Neural progenitor cell (in vitro differentiated cells): Measurements from ENCODE around the gene CCNL2. TPM values are rescaled to one million over a fixed set of nuclear protein-coding genes. Genes with fewer than 3 reads are reported as not detected.
A peak's percentile ranks its signal among the peaks of the same experiment; 100 is the strongest.

ENCODE experiments used
- DNase-seq: peaks from one replicate; pipeline ENCODE4 v3.0.0-alpha.2; 2016; ENCODE audit warnings: low spot score
- H2AFZ ChIP-seq: fragments of 200-600 bp; sonication (generic); replicated peaks from 2 replicates; pipeline ENCODE4 v1.6.1; 2016; ENCODE audit warnings: antibody characterized with exemption
- H3F3A ChIP-seq: fragments of 200-600 bp; sonication (generic); 2 replicates; pipeline ENCODE4 v1.6.1; 2016; ENCODE audit warnings: antibody characterized with exemption, low read depth
- H3K27ac ChIP-seq: fragments of 200-600 bp; sonication (generic); 2 replicates; pipeline ENCODE4 v1.5.1; 2016; ENCODE audit warnings: mild to moderate bottlenecking
- H3K27me3 ChIP-seq: fragments of 200-600 bp; sonication (generic); 2 replicates; pipeline ENCODE4 v1.6.1; 2016; ENCODE audit warnings: mild to moderate bottlenecking, moderate library complexity
- H3K36me3 ChIP-seq: fragments of 200-600 bp; sonication (generic); 2 replicates; pipeline ENCODE4 v1.5.1; 2016
- H3K4me1 ChIP-seq: fragments of 200-600 bp; sonication (generic); 2 replicates; pipeline ENCODE4 v1.6.1; 2016; ENCODE audit warnings: mixed run types
- H3K4me2 ChIP-seq: fragments of 200-600 bp; sonication (generic); 2 replicates; pipeline ENCODE4 v1.6.1; 2016
- H3K4me3 ChIP-seq: fragments of 200-600 bp; sonication (generic); 2 replicates; pipeline ENCODE4 v1.5.1; 2016
- H3K79me2 ChIP-seq: fragments of 200-600 bp; sonication (generic); 2 replicates; pipeline ENCODE4 v1.6.1; 2016; ENCODE audit warnings: low read depth
- H3K9ac ChIP-seq: fragments of 200-600 bp; sonication (generic); 2 replicates; pipeline ENCODE4 v1.6.1; 2016
- H3K9me3 ChIP-seq: fragments of 200-600 bp; sonication (generic); 2 replicates; pipeline ENCODE4 v1.5.1; 2016; ENCODE audit warnings: low read depth
- H4K20me1 ChIP-seq: fragments of 200-600 bp; sonication (generic); 2 replicates; pipeline ENCODE4 v1.6.1; 2016; ENCODE audit warnings: low read depth
- H3K27ac Mint-ChIP-seq: 3 replicates; pipeline ENCODE4 v1.8.0; 2021; ENCODE audit warnings: mixed read lengths
- H3K27me3 Mint-ChIP-seq: 2 replicates; pipeline ENCODE4 v1.8.0; 2022; ENCODE audit warnings: low read depth, mild to moderate bottlenecking, inconsistent platforms, moderate library complexity, mixed read lengths; ENCODE audit not compliant: insufficient read depth
- H3K36me3 Mint-ChIP-seq: 3 replicates; pipeline ENCODE4 v1.8.0; 2021; ENCODE audit warnings: mixed read lengths
- H3K4me1 Mint-ChIP-seq: 3 replicates; pipeline ENCODE4 v1.8.0; 2021; ENCODE audit warnings: mixed read lengths
- H3K4me3 Mint-ChIP-seq: 3 replicates; pipeline ENCODE4 v1.8.0; 2021; ENCODE audit warnings: mild to moderate bottlenecking, moderate library complexity, mixed read lengths
- H3K9me3 Mint-ChIP-seq: 3 replicates; pipeline ENCODE4 v1.8.0; 2020; ENCODE audit warnings: mixed read lengths
- EZH2 ChIP-seq: fragments of 200-600 bp; sonication (generic); IDR thresholded peaks from 2 replicates; pipeline ENCODE4 v1.6.1; 2017; ENCODE audit warnings: antibody characterized with exemption, mild to moderate bottlenecking, moderate library complexity
- EZH2phosphoT487 ChIP-seq: fragments of 200-600 bp; sonication (generic); IDR thresholded peaks from 2 replicates; pipeline ENCODE4 v1.6.1; 2017; ENCODE audit warnings: antibody characterized with exemption
- total RNA-seq: library from RNA; depleted of rRNA; stranded (reverse); fragments of >200 nt; gene quantifications from 2 replicates; pipeline ENCODE4 v1.2.3, GENCODE V29; 2015; ENCODE audit warnings: low replicate concordance
- TF ChIP-seq, protein P1 (sequence below): fragments of 200-600 bp; sonication (generic); IDR thresholded peaks from 2 replicates; pipeline ENCODE4 v1.5.1; 2017; ENCODE audit warnings: antibody characterized with exemption, mild to moderate bottlenecking

Gene CCNL2
- total RNA-seq, 1 donor from 2014 or later, result 143 TPM

DNA sequence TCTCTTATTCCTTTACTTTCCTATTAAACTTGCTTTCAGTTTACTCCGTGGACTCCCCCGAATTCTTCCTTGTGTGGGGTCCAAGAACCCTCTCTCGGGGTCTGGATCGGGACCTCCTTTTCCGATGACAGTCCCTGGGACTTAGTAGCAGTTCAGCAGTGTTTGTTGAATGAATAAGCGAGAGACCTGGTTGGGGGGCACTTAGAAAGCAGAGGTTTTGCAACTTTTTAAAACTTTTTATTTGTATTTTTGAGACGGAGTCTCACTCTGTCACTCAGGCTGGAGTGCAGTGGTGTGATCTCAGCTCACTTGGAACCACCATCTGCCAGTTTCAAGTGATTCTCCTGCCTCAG is 24.1 kb upstream of the CCNL2 start:
- H3K4me1 ChIP-seq, result peaks cover 31% of the 10 kb centered on the region
- H3K9ac ChIP-seq, result no peak overlapping the region
- no peaks in the 10 kb centered on the region for H3K9me3 Mint-ChIP-seq
- H3K27me3 Mint-ChIP-seq, result peaks cover 5% of the 10 kb centered on the region
- no peak overlapping the region for H2AFZ ChIP-seq
- H3K4me1 Mint-ChIP-seq, result peaks cover 36% of the 10 kb centered on the region
- H3F3A ChIP-seq, result peaks cover 35% of the 10 kb centered on the region
- TF ChIP-seq, protein P1, sequence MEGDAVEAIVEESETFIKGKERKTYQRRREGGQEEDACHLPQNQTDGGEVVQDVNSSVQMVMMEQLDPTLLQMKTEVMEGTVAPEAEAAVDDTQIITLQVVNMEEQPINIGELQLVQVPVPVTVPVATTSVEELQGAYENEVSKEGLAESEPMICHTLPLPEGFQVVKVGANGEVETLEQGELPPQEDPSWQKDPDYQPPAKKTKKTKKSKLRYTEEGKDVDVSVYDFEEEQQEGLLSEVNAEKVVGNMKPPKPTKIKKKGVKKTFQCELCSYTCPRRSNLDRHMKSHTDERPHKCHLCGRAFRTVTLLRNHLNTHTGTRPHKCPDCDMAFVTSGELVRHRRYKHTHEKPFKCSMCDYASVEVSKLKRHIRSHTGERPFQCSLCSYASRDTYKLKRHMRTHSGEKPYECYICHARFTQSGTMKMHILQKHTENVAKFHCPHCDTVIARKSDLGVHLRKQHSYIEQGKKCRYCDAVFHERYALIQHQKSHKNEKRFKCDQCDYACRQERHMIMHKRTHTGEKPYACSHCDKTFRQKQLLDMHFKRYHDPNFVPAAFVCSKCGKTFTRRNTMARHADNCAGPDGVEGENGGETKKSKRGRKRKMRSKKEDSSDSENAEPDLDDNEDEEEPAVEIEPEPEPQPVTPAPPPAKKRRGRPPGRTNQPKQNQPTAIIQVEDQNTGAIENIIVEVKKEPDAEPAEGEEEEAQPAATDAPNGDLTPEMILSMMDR, result no peak
- no peak for TF ChIP-seq EZH2phosphoT487
- TF ChIP-seq EZH2, result no peak
- no peaks in the 10 kb centered on the region for H3K27me3 ChIP-seq
- no peaks in the 10 kb centered on the region for H3K9me3 ChIP-seq
- no peak for DNase-seq
- no peak overlapping the region for H3K4me2 ChIP-seq
- H3K4me3 Mint-ChIP-seq, result no peak overlapping the region
- no peaks in the 10 kb centered on the region for H4K20me1 ChIP-seq
- H3K4me3 ChIP-seq, result no peak overlapping the region
- H3K79me2 ChIP-seq, result no peaks in the 10 kb centered on the region
- H3K27ac Mint-ChIP-seq, result no peak overlapping the region
- no peak overlapping the region for H3K27ac ChIP-seq
- no peaks in the 10 kb centered on the region for H3K36me3 ChIP-seq
- no peaks in the 10 kb centered on the region for H3K36me3 Mint-ChIP-seq

DNA sequence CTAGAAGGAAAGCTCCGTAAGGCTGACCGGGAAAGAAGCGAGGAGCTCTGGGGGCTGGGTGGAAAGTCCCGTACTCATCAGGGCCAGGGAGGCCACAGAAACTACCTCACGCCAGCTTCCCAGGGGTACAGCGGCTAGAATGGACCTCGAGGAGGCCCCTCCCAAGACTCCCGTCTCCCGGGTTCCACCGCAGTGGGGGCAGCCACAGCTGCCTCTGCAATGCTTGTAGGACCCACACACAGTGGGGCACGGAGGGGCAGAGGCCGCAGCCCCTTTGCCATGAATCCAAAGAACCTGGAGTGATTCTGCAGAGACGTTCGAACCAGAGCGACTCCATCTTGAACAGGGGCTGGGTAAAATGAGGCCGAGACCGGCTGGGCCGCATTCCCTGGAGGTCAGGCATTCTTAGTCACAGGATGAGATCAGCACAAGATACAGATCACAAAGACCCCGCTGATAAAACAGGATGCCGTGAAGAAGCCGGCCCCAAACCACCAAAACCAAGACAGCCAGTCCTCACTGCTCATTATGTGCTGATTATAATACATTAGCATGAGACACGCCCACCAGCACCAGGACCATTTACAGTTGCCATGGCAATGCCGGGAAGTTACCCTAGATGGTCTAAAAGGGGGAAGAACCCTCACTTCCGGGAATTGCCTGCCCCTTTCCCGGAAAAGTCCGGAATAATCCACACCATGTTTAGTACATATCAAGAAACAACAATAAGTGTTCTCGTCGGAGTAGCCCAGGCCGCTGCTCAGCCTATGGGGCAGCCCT is 23.5 kb upstream of the CCNL2 start:
- Mint-ChIP-seq H3K36me3 (no peaks in the 10 kb centered on the region), H3K4me3 (no peak overlapping the region), H3K9me3 (no peaks in the 10 kb centered on the region), H3K27ac (peak overlapping the region; percentile 57), H3K4me1 (peaks cover 42% of the 10 kb centered on the region), H3K27me3 (peaks cover 5% of the 10 kb centered on the region)
- no peak overlapping the region for H3K4me3 ChIP-seq
- TF ChIP-seq EZH2, result no peak
- TF ChIP-seq, protein P1, result no peak
- TF ChIP-seq EZH2phosphoT487, result no peak
- H2AFZ ChIP-seq, result no peak overlapping the region
- H3K9me3 ChIP-seq, result no peaks in the 10 kb centered on the region
- H4K20me1 ChIP-seq, result no peaks in the 10 kb centered on the region
- no peak overlapping the region for H3K27ac ChIP-seq
- peaks cover 36% of the 10 kb centered on the region for H3F3A ChIP-seq
- DNase-seq, result no peak
- H3K9ac ChIP-seq, result no peak overlapping the region
- H3K4me1 ChIP-seq, result peaks cover 31% of the 10 kb centered on the region
- no peaks in the 10 kb centered on the region for H3K36me3 ChIP-seq
- no peak overlapping the region for H3K4me2 ChIP-seq
- H3K27me3 ChIP-seq, result no peaks in the 10 kb centered on the region
- no peaks in the 10 kb centered on the region for H3K79me2 ChIP-seq

DNA sequence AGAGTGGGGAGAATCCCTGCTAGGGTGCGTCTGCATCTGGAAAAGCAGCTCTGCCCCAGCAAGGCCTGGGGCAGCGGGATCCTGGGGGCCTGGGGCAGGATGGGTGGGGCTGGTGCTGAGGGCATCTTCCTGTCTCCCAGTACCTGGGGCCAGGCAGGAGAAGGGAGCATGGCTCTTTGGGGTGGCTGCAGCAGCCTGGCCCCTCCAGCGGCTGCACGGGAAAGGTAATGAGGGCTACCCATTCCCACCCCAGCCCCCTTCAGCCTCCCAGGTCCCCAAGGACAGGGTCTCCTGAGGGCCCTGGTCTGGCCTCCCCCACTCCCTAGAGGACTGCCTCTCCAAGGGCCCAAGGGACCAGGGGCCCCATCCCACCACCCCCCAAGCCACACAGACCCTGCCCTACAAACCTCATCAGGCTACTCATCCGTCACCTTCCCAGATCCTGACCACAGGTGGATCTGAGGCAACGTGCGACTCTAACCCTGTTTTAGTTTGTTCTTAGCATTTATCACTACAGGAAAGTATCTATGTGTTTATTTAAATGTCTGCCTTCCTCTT is 22.9 kb upstream of the CCNL2 start:
- H3K36me3 ChIP-seq, result no peaks in the 10 kb centered on the region
- H3K27ac Mint-ChIP-seq, result peak overlapping the region; percentile 57
- no peaks in the 10 kb centered on the region for H3K79me2 ChIP-seq
- H3K27me3 ChIP-seq, result no peaks in the 10 kb centered on the region
- H3K4me3 Mint-ChIP-seq, result peak overlapping the region; percentile 35
- H3K9me3 ChIP-seq, result no peaks in the 10 kb centered on the region
- no peak overlapping the region for H3K4me3 ChIP-seq
- H3K36me3 Mint-ChIP-seq, result no peaks in the 10 kb centered on the region
- H3K9ac ChIP-seq, result no peak overlapping the region
- no peak overlapping the region for H3K4me2 ChIP-seq
- no peak overlapping the region for H2AFZ ChIP-seq
- TF ChIP-seq EZH2phosphoT487 (no peak), EZH2 (no peak)
- TF ChIP-seq, protein P1, result no peak
- DNase-seq, result no peak
- H3K9me3 Mint-ChIP-seq, result no peaks in the 10 kb centered on the region
- peaks cover 31% of the 10 kb centered on the region for H3K4me1 ChIP-seq
- H3K27me3 Mint-ChIP-seq, result peaks cover 7% of the 10 kb centered on the region
- H3F3A ChIP-seq, result peaks cover 39% of the 10 kb centered on the region
- peaks cover 47% of the 10 kb centered on the region for H3K4me1 Mint-ChIP-seq
- no peaks in the 10 kb centered on the region for H4K20me1 ChIP-seq
- no peak overlapping the region for H3K27ac ChIP-seq
